Activated CD8-positive, alpha-beta memory T cell treated with anti-CD3 and anti-CD28 coated beads for 1 hour (primary cell): ENCODE results near the gene FAAH2.
"Not testable (repeated sequence)": the region's sequence is repeated elsewhere in the genome, so short reads cannot be mapped to it uniquely, and the experiment has no call there.

Experiments
- DNase-seq, 2 donors: peaks; one replicate each; pipeline ENCODE4 v3.0.0-alpha.2; 2020; ENCODE audit warnings: low read depth in 1 of 2; ENCODE audit errors: extremely low read depth in 1 of 2

The FAAH2 gene

GRCh38 chrX:57286507-57287251 is at the start of gene FAAH2:
Gene FAAH2, plus strand, starts transcription at chrX:57286706. Its CDS starts 120 bp downstream, at chrX:57286826.
- peak; percentile 5 to 19 for DNase-seq

GRCh38 chrX:57241967-57242366 is 44.5 kb upstream of the FAAH2 start:
- DNase-seq, result no peak

GRCh38 chrX:57251965-57252364 is 34.5 kb upstream of the FAAH2 start:
- DNase-seq, result no peak

GRCh38 chrX:57265126-57265525 is 21.4 kb upstream of the FAAH2 start:
- DNase-seq, result no peak

GRCh38 chrX:57266275-57266674 is 20.2 kb upstream of the FAAH2 start:
- DNase-seq, result no peak

- no peak for DNase-seq
Measured at GRCh38 chrX:57266871-57267270, 19.6 kb upstream of the FAAH2 start.

- DNase-seq, result no peak
Measured at GRCh38 chrX:57267308-57267707, 19.2 kb upstream of the FAAH2 start.

- DNase-seq, result no peak
Measured at GRCh38 chrX:57270980-57271379, 15.5 kb upstream of the FAAH2 start.

- no peak for DNase-seq
Measured at GRCh38 chrX:57282568-57282967, 3.9 kb upstream of the FAAH2 start.

- no peak for DNase-seq
Measured at GRCh38 chrX:57285001-57285400, 1.5 kb upstream of the FAAH2 start.

GRCh38 chrX:57289089-57289488 is 2.6 kb downstream of the FAAH2 start:
- DNase-seq, result no peak

GRCh38 chrX:57294961-57295360 is 8.5 kb downstream of the FAAH2 start:
- no peak for DNase-seq

- DNase-seq, result not testable (repeated sequence)
Measured at GRCh38 chrX:57295679-57296078, 9.2 kb downstream of the FAAH2 start.

GRCh38 chrX:57313583-57314215 is 27.2 kb downstream of the FAAH2 start:
- no peak for DNase-seq

GRCh38 chrX:57329008-57329407 is 42.5 kb downstream of the FAAH2 start:
- no peak for DNase-seq

- not testable (repeated sequence) for DNase-seq
Measured at GRCh38 chrX:57335790-57336189, 49.3 kb downstream of the FAAH2 start.

- DNase-seq, result no peak
Measured at GRCh38 chrX:57353472-57354132, 67.1 kb downstream of the FAAH2 start.

GRCh38 chrX:57364145-57364544 is 77.6 kb downstream of the FAAH2 start:
- DNase-seq, result no peak

- no peak for DNase-seq
Measured at GRCh38 chrX:57366430-57366829, 79.9 kb downstream of the FAAH2 start.

GRCh38 chrX:57367649-57368048 is 81.1 kb downstream of the FAAH2 start:
- no peak for DNase-seq

GRCh38 chrX:57368158-57368557 is 81.7 kb downstream of the FAAH2 start:
- no peak for DNase-seq

- no peak for DNase-seq
Measured at GRCh38 chrX:57379296-57379695, 92.8 kb downstream of the FAAH2 start.
